ENCODE results near the gene UQCR11. TPM values are rescaled to one million over a fixed set of nuclear protein-coding genes. Genes with fewer than 3 reads are reported as not detected.
A peak's percentile ranks its signal among the peaks of the same experiment; 100 is the strongest.

Gene UQCR11
- total RNA-seq, 3 donors from 2014 or later (not counting 1 experiment from before 2014, with no cell fraction given), result 91.2 to 142 (median 99.1) TPM

DNA sequence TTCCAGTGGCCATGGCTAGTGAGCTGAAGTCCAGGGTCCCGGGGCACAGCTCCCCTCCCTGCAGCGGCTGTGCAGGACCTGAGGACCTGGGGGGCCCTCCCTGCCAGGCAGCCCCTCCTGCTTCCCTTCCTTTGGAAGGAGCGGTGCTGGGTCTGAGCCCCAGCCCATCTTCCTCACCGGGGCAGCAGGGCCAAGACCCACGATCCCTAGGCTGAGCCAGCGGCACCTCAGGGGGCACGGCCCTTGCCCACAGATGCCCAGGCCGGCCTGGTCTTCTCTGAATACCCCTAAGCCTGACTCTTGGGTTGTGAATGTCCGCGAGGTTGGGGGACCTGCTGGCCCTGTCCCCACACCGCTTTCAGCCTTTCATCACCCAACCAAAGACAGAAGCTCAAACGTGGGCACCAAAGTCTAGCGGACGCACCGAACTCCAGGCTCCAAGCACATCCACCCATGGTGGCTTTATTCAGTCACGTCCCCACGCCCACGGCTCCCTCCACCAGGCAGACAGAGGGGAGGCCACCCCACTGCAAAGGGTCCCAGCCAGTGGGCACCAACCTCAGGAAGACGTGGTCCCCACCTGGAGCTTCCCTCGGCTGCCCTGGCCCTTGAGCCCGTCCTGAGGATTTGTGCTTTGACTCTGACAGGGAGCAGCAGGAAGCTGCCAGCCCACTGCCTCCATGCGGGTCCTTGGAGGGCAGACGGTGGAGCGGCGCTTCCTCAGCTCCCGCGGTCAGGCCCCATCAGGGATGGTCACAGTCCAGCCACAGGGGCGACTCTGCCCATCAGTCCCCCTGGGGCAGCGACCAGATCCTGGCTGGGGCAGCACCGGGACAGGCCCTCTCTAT lies 28.8 kb downstream of the UQCR11 start:
- Histone ChIP-seq H3K27me3 (ENCODE audit: control insufficient read depth, insufficient read depth, low read length) (no peaks in the 10 kb centered on the region), H3K27ac (ENCODE audit: low read length) (no peak overlapping the region), H3K9me3 (ENCODE audit: control insufficient read depth, insufficient read depth, low read length) (no peaks in the 10 kb centered on the region), H3K4me1 (ENCODE audit: control insufficient read depth, insufficient read depth, low read length) (no peaks in the 10 kb centered on the region), H3K36me3 (ENCODE audit: control insufficient read depth, insufficient read depth, low read length) (peaks cover 31% of the 10 kb centered on the region), H3K4me3 (ENCODE audit: low read length) (no peak overlapping the region)
- no peak overlapping the region for H3K4me3 Mint-ChIP-seq
- H3K4me1 Mint-ChIP-seq, result no peaks in the 10 kb centered on the region
- ATAC-seq (no peak), DNase-seq (no peak)
- no peaks in the 10 kb centered on the region for H3K36me3 Mint-ChIP-seq
- peaks cover 0 to 1% of the 10 kb centered on the region in 2 donors for H3K27me3 Mint-ChIP-seq (ENCODE audit: low read depth in 2 of 2)
- peak overlapping the region in 1 of 2 donors; percentile 1 for H3K27ac Mint-ChIP-seq
- 92% methylated on average over 30 of the region's 30 CpGs for WGBS (ENCODE audit: insufficient coverage)
- TF ChIP-seq, protein P1, sequence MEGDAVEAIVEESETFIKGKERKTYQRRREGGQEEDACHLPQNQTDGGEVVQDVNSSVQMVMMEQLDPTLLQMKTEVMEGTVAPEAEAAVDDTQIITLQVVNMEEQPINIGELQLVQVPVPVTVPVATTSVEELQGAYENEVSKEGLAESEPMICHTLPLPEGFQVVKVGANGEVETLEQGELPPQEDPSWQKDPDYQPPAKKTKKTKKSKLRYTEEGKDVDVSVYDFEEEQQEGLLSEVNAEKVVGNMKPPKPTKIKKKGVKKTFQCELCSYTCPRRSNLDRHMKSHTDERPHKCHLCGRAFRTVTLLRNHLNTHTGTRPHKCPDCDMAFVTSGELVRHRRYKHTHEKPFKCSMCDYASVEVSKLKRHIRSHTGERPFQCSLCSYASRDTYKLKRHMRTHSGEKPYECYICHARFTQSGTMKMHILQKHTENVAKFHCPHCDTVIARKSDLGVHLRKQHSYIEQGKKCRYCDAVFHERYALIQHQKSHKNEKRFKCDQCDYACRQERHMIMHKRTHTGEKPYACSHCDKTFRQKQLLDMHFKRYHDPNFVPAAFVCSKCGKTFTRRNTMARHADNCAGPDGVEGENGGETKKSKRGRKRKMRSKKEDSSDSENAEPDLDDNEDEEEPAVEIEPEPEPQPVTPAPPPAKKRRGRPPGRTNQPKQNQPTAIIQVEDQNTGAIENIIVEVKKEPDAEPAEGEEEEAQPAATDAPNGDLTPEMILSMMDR (IDR thresholded peaks at IDR 0.05), result no peak
- no peaks in the 10 kb centered on the region for H3K9me3 Mint-ChIP-seq
- intact Hi-C loops (cut with micrococcal nuclease), result no loop called here

DNA sequence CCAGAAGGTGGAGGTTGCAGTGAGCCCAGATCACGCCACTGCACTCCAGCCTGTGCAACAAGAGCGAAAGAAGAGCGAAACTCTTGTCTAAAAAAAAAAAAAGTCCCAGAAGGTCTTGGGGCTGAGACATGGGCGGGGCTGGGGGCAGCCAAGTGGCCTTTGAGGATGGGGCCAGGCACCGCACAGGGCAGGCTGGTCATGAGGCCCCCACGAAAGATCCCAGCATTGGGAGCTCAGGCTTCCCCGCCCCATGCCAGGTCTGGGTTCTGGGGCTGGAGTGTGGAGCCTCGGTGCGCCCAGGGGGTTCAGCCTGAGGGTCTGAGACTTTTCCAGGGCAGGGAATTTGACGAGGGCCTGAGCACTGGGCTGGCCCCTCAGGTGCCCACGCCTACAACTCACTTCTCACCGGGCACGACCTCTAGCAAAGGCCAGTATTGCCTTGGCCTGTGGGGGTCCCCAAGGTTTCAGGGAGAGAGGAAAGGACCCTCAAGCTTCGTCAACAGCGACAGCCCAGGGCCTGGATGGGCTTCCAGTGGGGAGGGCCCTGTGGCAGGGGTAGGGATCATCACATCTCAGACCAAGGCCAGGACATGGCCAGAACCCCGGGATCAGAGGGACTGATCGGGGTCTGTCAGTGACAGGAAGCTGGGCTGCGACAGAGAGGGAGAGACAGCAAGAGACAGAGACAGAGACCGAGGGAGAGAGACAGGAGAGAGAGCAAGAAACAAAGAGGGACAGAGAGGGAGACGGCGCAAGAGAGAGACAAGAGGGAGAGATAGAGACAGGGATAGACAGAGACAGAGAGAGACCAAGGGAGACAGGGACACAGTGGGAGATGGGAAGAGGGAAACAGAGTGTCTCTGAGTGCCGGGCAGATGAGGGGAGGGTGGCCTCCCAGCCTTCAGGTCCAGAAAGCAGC lies 29.7 kb downstream of the UQCR11 start:
- Mint-ChIP-seq H3K9me3 (no peaks in the 10 kb centered on the region), H3K27me3 (ENCODE audit: low read depth in 2 of 2) (peaks cover 2 to 3% of the 10 kb centered on the region in 2 donors), H3K4me1 (no peaks in the 10 kb centered on the region), H3K36me3 (no peaks in the 10 kb centered on the region), H3K4me3 (no peak overlapping the region), H3K27ac (peak overlapping the region in 1 of 2 donors; percentile 1)
- intact Hi-C loops (cut with micrococcal nuclease), result no loop called here
- ATAC-seq (no peak), DNase-seq (no peak)
- no peak overlapping the region for H3K4me3 ChIP-seq (ENCODE audit: low read length)
- H3K36me3 ChIP-seq (ENCODE audit: control insufficient read depth, insufficient read depth, low read length), result peaks cover 22% of the 10 kb centered on the region
- H3K9me3 ChIP-seq (ENCODE audit: control insufficient read depth, insufficient read depth, low read length), result no peaks in the 10 kb centered on the region
- WGBS (ENCODE audit: insufficient coverage), result 93% methylated on average over 22 of the region's 22 CpGs
- no peak overlapping the region for H3K27ac ChIP-seq (ENCODE audit: low read length)
- H3K27me3 ChIP-seq (ENCODE audit: control insufficient read depth, insufficient read depth, low read length), result no peaks in the 10 kb centered on the region
- TF ChIP-seq, protein P1 (IDR thresholded peaks at IDR 0.05), result no peak
- H3K4me1 ChIP-seq (ENCODE audit: control insufficient read depth, insufficient read depth, low read length), result no peaks in the 10 kb centered on the region

DNA sequence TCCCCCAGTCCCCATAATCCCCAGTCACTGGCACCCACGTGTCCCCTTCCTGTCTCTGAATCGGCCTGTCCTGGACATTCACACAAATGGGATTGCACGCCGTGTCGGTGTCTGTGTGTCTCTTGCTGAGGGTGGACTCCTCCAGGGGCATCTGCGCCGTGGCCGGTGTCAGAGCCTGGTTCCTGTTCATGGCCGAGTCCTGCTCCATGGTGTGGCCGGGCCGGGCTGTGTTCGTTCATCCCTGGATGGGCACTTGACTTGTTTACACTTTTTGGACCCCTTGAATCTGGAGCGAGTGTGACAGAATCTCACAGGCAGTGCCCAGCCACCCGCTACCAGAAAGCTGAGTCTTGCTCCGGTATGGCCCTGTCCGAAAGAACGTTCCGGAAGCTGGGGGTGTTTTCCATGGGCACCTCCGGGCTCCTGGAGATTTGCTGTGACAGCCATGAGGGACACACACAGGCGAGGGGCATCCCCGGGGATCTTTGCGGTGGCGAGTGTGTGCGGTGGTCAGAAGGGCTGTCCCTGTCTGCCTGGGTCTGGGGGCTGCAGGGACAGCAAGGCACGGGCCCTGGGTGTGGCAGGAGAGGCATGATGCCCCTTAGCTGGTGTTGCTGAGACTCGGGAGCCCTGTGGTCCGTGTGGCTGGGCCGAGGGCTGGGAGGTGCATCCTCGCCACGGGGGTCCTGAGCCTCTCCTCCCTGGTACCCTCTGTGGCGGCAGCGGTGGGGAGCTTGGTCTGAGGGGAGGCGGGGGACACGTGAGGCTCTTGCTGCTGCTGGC lies 30.7 kb downstream of the UQCR11 start:
- Mint-ChIP-seq H3K27me3 (ENCODE audit: low read depth in 2 of 2) (peaks cover 10 to 12% of the 10 kb centered on the region in 2 donors), H3K27ac (no peak overlapping the region), H3K4me1 (no peaks in the 10 kb centered on the region), H3K9me3 (no peaks in the 10 kb centered on the region), H3K36me3 (no peaks in the 10 kb centered on the region), H3K4me3 (no peak overlapping the region)
- no peak for ATAC-seq
- H3K9me3 ChIP-seq (ENCODE audit: control insufficient read depth, insufficient read depth, low read length), result no peaks in the 10 kb centered on the region
- no peak for DNase-seq
- intact Hi-C loops (cut with micrococcal nuclease), result no loop called here
- no peaks in the 10 kb centered on the region for H3K4me1 ChIP-seq (ENCODE audit: control insufficient read depth, insufficient read depth, low read length)
- H3K27me3 ChIP-seq (ENCODE audit: control insufficient read depth, insufficient read depth, low read length), result no peaks in the 10 kb centered on the region
- H3K36me3 ChIP-seq (ENCODE audit: control insufficient read depth, insufficient read depth, low read length), result peaks cover 15% of the 10 kb centered on the region
- TF ChIP-seq, protein P1 (IDR thresholded peaks at IDR 0.05), result no peak
- 94% methylated on average over 34 of the region's 34 CpGs for WGBS (ENCODE audit: insufficient coverage)
- no peak overlapping the region for H3K4me3 ChIP-seq (ENCODE audit: low read length)
- no peak overlapping the region for H3K27ac ChIP-seq (ENCODE audit: low read length)

Measured in natural killer cell (primary cell).